ENCODE data around the gene KCNQ1.

The KCNQ1 gene

GRCh38 chr11:2664791-2665525 is 220.2 kb downstream of the KCNQ1 start:
- no peak for TF ChIP-seq CTCF (IDR thresholded peaks at IDR 0.05; ENCODE audit: insufficient read depth, missing control alignments)
- no peak for DNase-seq (ENCODE audit: insufficient read length, low spot score)
- no peak for FAIRE-seq

GRCh38 chr11:2665526-2666400 is 221.0 kb downstream of the KCNQ1 start:
- FAIRE-seq (no peak), DNase-seq (ENCODE audit: insufficient read length, low spot score) (no peak)
- TF ChIP-seq CTCF (IDR thresholded peaks at IDR 0.05; ENCODE audit: insufficient read depth, missing control alignments): no peak

DNA sequence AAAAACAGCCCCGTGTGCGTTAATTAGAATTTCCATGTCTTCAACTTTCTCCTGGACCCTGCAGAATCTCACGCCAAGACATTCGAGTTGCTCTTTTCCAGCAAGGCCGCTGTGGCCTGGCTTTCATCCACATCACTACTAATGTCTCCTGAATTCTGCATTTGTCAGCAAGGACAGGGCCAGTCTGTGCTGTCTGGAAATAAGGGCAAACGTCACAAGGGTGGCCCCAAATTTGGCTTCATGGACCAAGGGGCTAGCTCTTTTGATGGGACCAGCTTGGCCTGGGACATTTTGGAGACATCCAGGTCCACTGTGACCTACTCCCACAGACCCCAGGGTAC is 221.6 kb downstream of the KCNQ1 start:
- FAIRE-seq (no peak), DNase-seq (ENCODE audit: insufficient read length, low spot score) (no peak)
- TF ChIP-seq CTCF (IDR thresholded peaks at IDR 0.05; ENCODE audit: insufficient read depth, missing control alignments): no peak

- DNase-seq (ENCODE audit: insufficient read length, low spot score) (no peak), FAIRE-seq (no peak)
- TF ChIP-seq CTCF (IDR thresholded peaks at IDR 0.05; ENCODE audit: insufficient read depth, missing control alignments): no peak
Measured at GRCh38 chr11:2666828-2667570, 222.2 kb downstream of the KCNQ1 start.

- TF ChIP-seq CTCF (IDR thresholded peaks at IDR 0.05; ENCODE audit: insufficient read depth, missing control alignments): no peak
- FAIRE-seq (no peak), DNase-seq (ENCODE audit: insufficient read length, low spot score) (no peak)
Measured at GRCh38 chr11:2667940-2668339, 223.1 kb downstream of the KCNQ1 start.

GRCh38 chr11:2668876-2669275 is 224.1 kb downstream of the KCNQ1 start:
- DNase-seq (ENCODE audit: insufficient read length, low spot score) (no peak), FAIRE-seq (no peak)
- no peak for TF ChIP-seq CTCF (IDR thresholded peaks at IDR 0.05; ENCODE audit: insufficient read depth, missing control alignments)
